SK-N-SH treated with all-trans-retinoic acid at 6 μM for 48 hours (cell line): ENCODE results near the gene NPTXR.

Experiments
- CREB5 ChIP-seq: fragments of 250-450 bp; sonication (Bioruptor Pico); IDR thresholded peaks from 2 replicates; pipeline ENCODE4 v1.5.1; 2020; ENCODE audit warnings: low read depth, mild to moderate bottlenecking, moderate library complexity
- CSDC2 ChIP-seq: fragments of 250-450 bp; sonication (Bioruptor Pico); IDR thresholded peaks from 2 replicates; pipeline ENCODE4 v1.5.0; 2020; ENCODE audit warnings: mild to moderate bottlenecking, moderate library complexity
- ESRRG ChIP-seq: fragments of 250-450 bp; sonication (Bioruptor Pico); IDR thresholded peaks from 2 replicates; pipeline ENCODE4 v1.6.1; 2021; ENCODE audit warnings: mild to moderate bottlenecking
- ISL1 ChIP-seq: fragments of 250-450 bp; sonication (Bioruptor Pico); IDR thresholded peaks from 2 replicates; pipeline ENCODE4 v2.1.2; 2022; ENCODE audit warnings: mild to moderate bottlenecking, moderate library complexity
- PATZ1 ChIP-seq: fragments of 250-450 bp; sonication (Bioruptor Pico); IDR thresholded peaks from 2 replicates; pipeline ENCODE4 v1.8.0; 2020; ENCODE audit warnings: mild to moderate bottlenecking, moderate library complexity, borderline replicate concordance
- RARB ChIP-seq: fragments of 250-450 bp; sonication (Bioruptor Pico); IDR thresholded peaks from 2 replicates; pipeline ENCODE4 v1.8.0; 2021; ENCODE audit warnings: mild to moderate bottlenecking, moderate library complexity
- SNAI2 ChIP-seq: fragments of 250-450 bp; sonication (Bioruptor Pico); IDR thresholded peaks from 2 replicates; pipeline ENCODE4 v1.5.0; 2020; ENCODE audit warnings: mild to moderate bottlenecking, moderate library complexity
- TOX ChIP-seq: fragments of 250-450 bp; sonication (Bioruptor Pico); IDR thresholded peaks from 2 replicates; pipeline ENCODE4 v1.8.0; 2021; ENCODE audit warnings: mild to moderate bottlenecking, moderate library complexity, borderline replicate concordance
- ZC3H10 ChIP-seq: fragments of 250-450 bp; sonication (Bioruptor Pico); IDR thresholded peaks from 2 replicates; pipeline ENCODE4 v1.5.1; 2021; ENCODE audit warnings: mild to moderate bottlenecking, moderate library complexity
- ZFP3 ChIP-seq: fragments of 250-450 bp; sonication (Bioruptor Pico); IDR thresholded peaks from 2 replicates; pipeline ENCODE4 v1.5.0; 2020; ENCODE audit warnings: mild to moderate bottlenecking, moderate library complexity
- ZNF565 ChIP-seq: fragments of 450-650 bp; formaldehyde crosslinking; conservative IDR thresholded peaks from 2 replicates; pipeline ENCODE4 v1.5.0; 2020; ENCODE audit warnings: low read depth, mild to moderate bottlenecking, moderate library complexity
- ZNF70 ChIP-seq: fragments of 450-650 bp; formaldehyde crosslinking; IDR thresholded peaks from 2 replicates; pipeline ENCODE4 v1.5.0; 2020; ENCODE audit warnings: mild to moderate bottlenecking, moderate library complexity
- ZNF8 ChIP-seq: fragments of 450-650 bp; formaldehyde crosslinking; IDR thresholded peaks from 2 replicates; pipeline ENCODE4 v1.5.0; 2020; ENCODE audit warnings: mild to moderate bottlenecking, moderate library complexity
- TF ChIP-seq, protein P1 (sequence below): fragments of 250-450 bp; sonication (Bioruptor Pico); IDR thresholded peaks from 2 replicates; pipeline ENCODE4 v1.8.0; 2021; ENCODE audit warnings: low read depth, mild to moderate bottlenecking, moderate library complexity, borderline replicate concordance

GRCh38 chr22:38831166-38831945 is 12.5 kb downstream of the NPTXR start:
- TF ChIP-seq SNAI2 (CRISPR knock-in tag) (no peak), ZFP3 (no peak), CSDC2 (no peak), ZNF70 (CRISPR knock-in tag) (no peak), PATZ1 (CRISPR knock-in tag) (no peak), RARB (no peak), ZNF565 (no peak), ESRRG (CRISPR knock-in tag) (no peak), ZC3H10 (no peak), ISL1 (CRISPR knock-in tag) (no peak), CREB5 (CRISPR knock-in tag) (no peak), TOX (CRISPR knock-in tag) (no peak), ZNF8 (CRISPR knock-in tag) (no peak)
- TF ChIP-seq, protein P1, sequence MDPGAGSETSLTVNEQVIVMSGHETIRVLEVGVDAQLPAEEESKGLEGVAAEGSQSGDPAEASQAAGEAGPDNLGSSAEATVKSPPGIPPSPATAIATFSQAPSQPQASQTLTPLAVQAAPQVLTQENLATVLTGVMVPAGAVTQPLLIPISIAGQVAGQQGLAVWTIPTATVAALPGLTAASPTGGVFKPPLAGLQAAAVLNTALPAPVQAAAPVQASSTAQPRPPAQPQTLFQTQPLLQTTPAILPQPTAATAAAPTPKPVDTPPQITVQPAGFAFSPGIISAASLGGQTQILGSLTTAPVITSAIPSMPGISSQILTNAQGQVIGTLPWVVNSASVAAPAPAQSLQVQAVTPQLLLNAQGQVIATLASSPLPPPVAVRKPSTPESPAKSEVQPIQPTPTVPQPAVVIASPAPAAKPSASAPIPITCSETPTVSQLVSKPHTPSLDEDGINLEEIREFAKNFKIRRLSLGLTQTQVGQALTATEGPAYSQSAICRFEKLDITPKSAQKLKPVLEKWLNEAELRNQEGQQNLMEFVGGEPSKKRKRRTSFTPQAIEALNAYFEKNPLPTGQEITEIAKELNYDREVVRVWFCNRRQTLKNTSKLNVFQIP (CRISPR knock-in tag): no peak
